Measurements from ENCODE around the gene ZNF556. TPM values are rescaled to one million over a fixed set of nuclear protein-coding genes. Genes with fewer than 3 reads are reported as not detected.
A peak's percentile ranks its signal among the peaks of the same experiment; 100 is the strongest.
"Not testable (repeated sequence)": the region's sequence is repeated elsewhere in the genome, so short reads cannot be mapped to it uniquely, and the experiment has no call there.

The ZNF556 gene
- total RNA-seq, 1 donor: not detected

- H3K36me3 ChIP-seq (ENCODE audit: insufficient read depth, low read length): no peaks in the 10 kb centered on the region
- H3K79me2 ChIP-seq (ENCODE audit: insufficient read depth, low read length): no peaks in the 10 kb centered on the region
- TF ChIP-seq CTCF (IDR thresholded peaks at IDR 0.05; ENCODE audit: extremely low read depth, low read depth, low read length): no peak
Observed at GRCh38 chr19:2885736-2886135, 18.6 kb downstream of the ZNF556 start.

DNA sequence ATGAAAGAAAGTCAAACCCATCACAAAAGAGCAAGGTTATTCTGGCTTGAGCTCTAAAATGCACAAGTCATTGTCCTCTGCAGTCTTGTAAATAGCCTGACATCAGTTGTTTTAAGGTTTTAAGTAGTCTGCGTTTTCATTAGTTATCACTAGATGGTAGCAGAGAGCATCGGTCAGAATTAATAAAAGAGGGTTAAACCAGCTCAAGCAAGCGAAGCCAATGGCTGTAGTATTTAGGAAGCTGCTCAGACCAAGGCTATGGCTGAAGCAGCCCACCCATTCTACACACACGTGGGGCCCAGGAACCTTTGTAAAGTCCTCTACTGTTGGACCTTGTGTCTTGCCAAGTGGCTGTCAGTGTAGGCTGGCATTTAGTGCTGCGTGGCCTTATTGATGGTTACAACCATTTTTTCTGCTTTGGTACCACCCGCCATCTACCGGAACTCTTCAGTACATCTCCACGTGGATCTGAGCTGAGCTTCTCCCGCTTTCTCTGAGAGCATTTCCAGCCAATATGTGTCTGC, 20.3 kb downstream of the ZNF556 start:
- peak; percentile 59 for TF ChIP-seq CTCF (IDR thresholded peaks at IDR 0.05; ENCODE audit: extremely low read depth, low read depth, low read length)
- H3K9me3 ChIP-seq (ENCODE audit: low read depth, low read length): no peaks in the 10 kb centered on the region
- H3K4me3 ChIP-seq (ENCODE audit: insufficient read depth, low read length): peak overlapping the region; percentile 36
- H3K27me3 ChIP-seq (ENCODE audit: insufficient read depth, low read length): no peaks in the 10 kb centered on the region
- H3K36me3 ChIP-seq (ENCODE audit: insufficient read depth, low read length): no peaks in the 10 kb centered on the region
- peak; percentile 96 for DNase-seq (ENCODE audit: insufficient read length, low spot score, missing footprints)
- H3K4me1 ChIP-seq (ENCODE audit: insufficient read depth, low read length): no peaks in the 10 kb centered on the region
- no peak overlapping the region for H3K27ac ChIP-seq (ENCODE audit: low read depth, low read length)
- H4K20me1 ChIP-seq (ENCODE audit: insufficient read depth, low read length): no peaks in the 10 kb centered on the region
- peak overlapping the region; percentile 86 for H2AFZ ChIP-seq (ENCODE audit: low read length)
- H3K4me2 ChIP-seq (ENCODE audit: insufficient read depth, low read length): peak overlapping the region; percentile 61
- no peaks in the 10 kb centered on the region for H3K79me2 ChIP-seq (ENCODE audit: insufficient read depth, low read length)

More at GRCh38 chr19:2885736-2886135, 18.6 kb downstream of the ZNF556 start:
- Histone ChIP-seq H3K27ac (ENCODE audit: low read depth, low read length) (no peak overlapping the region), H4K20me1 (ENCODE audit: insufficient read depth, low read length) (no peaks in the 10 kb centered on the region), H3K4me3 (ENCODE audit: insufficient read depth, low read length) (no peak overlapping the region), H3K9me3 (ENCODE audit: low read depth, low read length) (no peaks in the 10 kb centered on the region), H2AFZ (ENCODE audit: low read length) (no peak overlapping the region), H3K4me2 (ENCODE audit: insufficient read depth, low read length) (no peak overlapping the region), H3K4me1 (ENCODE audit: insufficient read depth, low read length) (no peaks in the 10 kb centered on the region), H3K27me3 (ENCODE audit: insufficient read depth, low read length) (no peaks in the 10 kb centered on the region)
- DNase-seq (ENCODE audit: insufficient read length, low spot score, missing footprints): no peak

- Histone ChIP-seq H3K79me2 (ENCODE audit: insufficient read depth, low read length) (no peaks in the 10 kb centered on the region), H3K9me3 (ENCODE audit: low read depth, low read length) (no peaks in the 10 kb centered on the region), H2AFZ (ENCODE audit: low read length) (peak overlapping the region; percentile 51), H3K4me1 (ENCODE audit: insufficient read depth, low read length) (no peaks in the 10 kb centered on the region), H4K20me1 (ENCODE audit: insufficient read depth, low read length) (no peaks in the 10 kb centered on the region), H3K4me3 (ENCODE audit: insufficient read depth, low read length) (peak overlapping the region; percentile 16), H3K27me3 (ENCODE audit: insufficient read depth, low read length) (no peaks in the 10 kb centered on the region), H3K36me3 (ENCODE audit: insufficient read depth, low read length) (no peaks in the 10 kb centered on the region), H3K4me2 (ENCODE audit: insufficient read depth, low read length) (no peak overlapping the region), H3K27ac (ENCODE audit: low read depth, low read length) (no peak overlapping the region)
- no peak for TF ChIP-seq CTCF (IDR thresholded peaks at IDR 0.05; ENCODE audit: extremely low read depth, low read depth, low read length)
- DNase-seq (ENCODE audit: insufficient read length, low spot score, missing footprints): no peak
Observed at GRCh38 chr19:2888731-2889224, 21.6 kb downstream of the ZNF556 start.

DNA sequence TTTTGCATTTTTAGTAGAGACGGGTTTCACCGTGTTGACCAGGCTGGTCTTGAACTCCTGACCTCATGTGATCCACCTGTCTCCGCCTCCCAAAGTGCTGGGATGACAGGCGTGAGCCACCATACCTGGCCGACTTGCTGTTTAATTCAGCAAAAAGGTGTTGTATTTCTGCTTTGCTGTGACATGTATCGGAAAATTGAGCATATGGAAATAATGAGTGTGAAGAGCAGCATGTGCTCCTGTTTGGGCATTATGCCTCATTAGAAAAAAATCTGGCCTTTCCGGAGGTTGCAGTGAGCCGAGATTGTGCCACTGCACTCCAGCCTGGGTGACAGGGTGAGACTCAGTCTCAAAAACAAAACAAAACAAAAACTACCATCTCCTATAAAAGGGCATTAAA, 23.4 kb downstream of the ZNF556 start:
- H3K4me3 ChIP-seq (ENCODE audit: insufficient read depth, low read length); DNase-seq (ENCODE audit: insufficient read length, low spot score, missing footprints); H3K36me3 ChIP-seq (ENCODE audit: insufficient read depth, low read length); H3K9me3 ChIP-seq (ENCODE audit: low read depth, low read length); H4K20me1 ChIP-seq (ENCODE audit: insufficient read depth, low read length); H3K4me2 ChIP-seq (ENCODE audit: insufficient read depth, low read length); H3K4me1 ChIP-seq (ENCODE audit: insufficient read depth, low read length); H2AFZ ChIP-seq (ENCODE audit: low read length); H3K79me2 ChIP-seq (ENCODE audit: insufficient read depth, low read length); H3K27me3 ChIP-seq (ENCODE audit: insufficient read depth, low read length); H3K27ac ChIP-seq (ENCODE audit: low read depth, low read length): not testable (repeated sequence)

Data from osteoblast (primary cell).